GM06990 (cell line): ENCODE measurements around the gene EML6.

Experiments used
- DNase-seq: peaks from one replicate; pipeline ENCODE4 v3.0.0-alpha.2; 2011; ENCODE audit not compliant: insufficient read length; ENCODE audit errors: extremely low read depth
- H3K27me3 ChIP-seq: replicated peaks from 2 replicates; pipeline ENCODE4 v1.6.0; 2011; ENCODE audit warnings: low read length; ENCODE audit not compliant: control insufficient read depth, insufficient read depth
- H3K36me3 ChIP-seq: 2 replicates; pipeline ENCODE4 v1.5.1; 2011; ENCODE audit warnings: low read length; ENCODE audit not compliant: control insufficient read depth, insufficient read depth
- H3K4me3 ChIP-seq: replicated peaks from 2 replicates; pipeline ENCODE4 v1.5.1; 2011; ENCODE audit warnings: low read depth, mild to moderate bottlenecking, control low read depth, low read length
- TF ChIP-seq, protein P1 (sequence below): IDR thresholded peaks from 2 replicates; pipeline ENCODE4 v1.5.1; 2011; ENCODE audit warnings: low read length, control low read depth, mild to moderate bottlenecking, inconsistent platforms; ENCODE audit not compliant: insufficient read depth, poor library complexity, severe bottlenecking

The EML6 gene

GRCh38 chr2:54787270-54787669 lies 63.8 kb downstream of the EML6 start:
- Histone ChIP-seq H3K4me3 (no peak overlapping the region), H3K27me3 (no peaks in the 10 kb centered on the region; the same call in 1 of the 2 replicates), H3K36me3 (no peaks in the 10 kb centered on the region)
- TF ChIP-seq, protein P1, sequence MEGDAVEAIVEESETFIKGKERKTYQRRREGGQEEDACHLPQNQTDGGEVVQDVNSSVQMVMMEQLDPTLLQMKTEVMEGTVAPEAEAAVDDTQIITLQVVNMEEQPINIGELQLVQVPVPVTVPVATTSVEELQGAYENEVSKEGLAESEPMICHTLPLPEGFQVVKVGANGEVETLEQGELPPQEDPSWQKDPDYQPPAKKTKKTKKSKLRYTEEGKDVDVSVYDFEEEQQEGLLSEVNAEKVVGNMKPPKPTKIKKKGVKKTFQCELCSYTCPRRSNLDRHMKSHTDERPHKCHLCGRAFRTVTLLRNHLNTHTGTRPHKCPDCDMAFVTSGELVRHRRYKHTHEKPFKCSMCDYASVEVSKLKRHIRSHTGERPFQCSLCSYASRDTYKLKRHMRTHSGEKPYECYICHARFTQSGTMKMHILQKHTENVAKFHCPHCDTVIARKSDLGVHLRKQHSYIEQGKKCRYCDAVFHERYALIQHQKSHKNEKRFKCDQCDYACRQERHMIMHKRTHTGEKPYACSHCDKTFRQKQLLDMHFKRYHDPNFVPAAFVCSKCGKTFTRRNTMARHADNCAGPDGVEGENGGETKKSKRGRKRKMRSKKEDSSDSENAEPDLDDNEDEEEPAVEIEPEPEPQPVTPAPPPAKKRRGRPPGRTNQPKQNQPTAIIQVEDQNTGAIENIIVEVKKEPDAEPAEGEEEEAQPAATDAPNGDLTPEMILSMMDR, result no peak
- DNase-seq, result no peak

- DNase-seq, result no peak
- TF ChIP-seq, protein P1, result no peak
- Histone ChIP-seq H3K4me3 (no peak overlapping the region), H3K36me3 (no peaks in the 10 kb centered on the region), H3K27me3 (no peaks in the 10 kb centered on the region; the same call in 1 of the 2 replicates)
These were observed 64.4 kb downstream of the EML6 start for GRCh38 chr2:54787755-54788366.

DNA sequence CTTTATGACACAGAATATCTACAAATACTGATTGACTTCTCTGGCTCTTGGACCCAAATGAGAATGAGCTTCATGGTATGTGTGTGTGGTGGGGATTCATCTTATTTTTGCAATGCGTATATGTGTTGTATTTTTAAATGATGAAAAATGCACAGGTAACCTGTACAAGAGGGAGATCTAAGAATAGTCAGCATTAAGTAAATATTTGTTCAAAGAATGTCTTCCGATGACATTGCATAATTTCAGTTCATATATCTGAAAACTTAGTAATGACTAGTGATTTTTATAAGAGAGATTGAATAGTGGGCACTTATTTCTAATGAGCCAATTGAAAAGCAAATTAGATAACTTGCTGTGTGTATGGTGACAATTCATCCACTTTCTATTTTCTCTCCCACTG lies 66.4 kb downstream of the EML6 start:
- H3K4me3 ChIP-seq, result no peak overlapping the region
- H3K27me3 ChIP-seq, result no peaks in the 10 kb centered on the region; the same call in 1 of the 2 replicates
- TF ChIP-seq, protein P1, result no peak
- no peaks in the 10 kb centered on the region for H3K36me3 ChIP-seq
- no peak for DNase-seq

GRCh38 chr2:54791831-54792230 lies 68.4 kb downstream of the EML6 start:
- no peak for DNase-seq
- H3K36me3 ChIP-seq, result no peaks in the 10 kb centered on the region
- TF ChIP-seq, protein P1, result no peak
- H3K27me3 ChIP-seq, result no peaks in the 10 kb centered on the region; the same call in 1 of the 2 replicates
- H3K4me3 ChIP-seq, result no peak overlapping the region

GRCh38 chr2:54797307-54797706 lies 73.8 kb downstream of the EML6 start:
- no peak for DNase-seq
- H3K36me3 ChIP-seq, result no peaks in the 10 kb centered on the region
- TF ChIP-seq, protein P1, result no peak
- H3K27me3 ChIP-seq, result no peaks in the 10 kb centered on the region; the same call in 1 of the 2 replicates
- no peak overlapping the region for H3K4me3 ChIP-seq

DNA sequence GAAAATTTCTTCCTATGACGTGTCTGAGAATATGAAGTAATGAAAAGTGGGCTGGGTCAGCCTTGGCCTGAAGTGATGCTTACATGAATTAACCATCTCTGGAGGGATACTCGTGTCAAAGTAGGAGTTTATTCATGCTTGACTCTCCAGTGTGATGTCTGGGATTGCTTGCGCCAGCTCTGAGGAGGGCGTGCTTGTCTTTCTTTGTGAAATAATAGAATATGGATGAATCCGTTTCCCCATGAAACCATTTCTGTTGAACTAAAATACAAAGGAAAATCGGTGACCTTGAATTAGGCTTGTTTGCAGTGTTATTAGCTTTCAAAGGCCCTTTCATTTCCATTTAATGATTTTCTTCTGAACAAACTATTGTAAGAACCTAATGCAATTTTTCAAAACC lies 77.9 kb downstream of the EML6 start:
- TF ChIP-seq, protein P1, result no peak
- Histone ChIP-seq H3K36me3 (no peaks in the 10 kb centered on the region), H3K27me3 (no peaks in the 10 kb centered on the region), H3K4me3 (no peak overlapping the region)
- DNase-seq, result no peak
